Measurements from ENCODE around the gene PCDHGA3.

GRCh38 chr5:141382469-141383294 is 39.1 kb downstream of the PCDHGA3 start, which contains the start of gene PCDHGA7:
- TF ChIP-seq CTCF (IDR thresholded peaks at IDR 0.05) = no peak
- TF ChIP-seq POLR2AphosphoS5 (IDR thresholded peaks at IDR 0.05; ENCODE audit: low read depth, low read length) = no peak
- TF ChIP-seq REST (IDR thresholded peaks at IDR 0.05; ENCODE audit: insufficient read depth in 1 of 2, low read depth in 2 of 2, low read length in 1 of 2) = no peak
- no peak for TF ChIP-seq SIN3A (IDR thresholded peaks at IDR 0.05; ENCODE audit: borderline replicate concordance, insufficient read depth, low read depth, low read length)
- no peak for TF ChIP-seq TCF7L2 (IDR thresholded peaks at IDR 0.05; ENCODE audit: low read depth, low read length)
